ENCODE measurements around the gene PAX2.

The PAX2 gene

DNA sequence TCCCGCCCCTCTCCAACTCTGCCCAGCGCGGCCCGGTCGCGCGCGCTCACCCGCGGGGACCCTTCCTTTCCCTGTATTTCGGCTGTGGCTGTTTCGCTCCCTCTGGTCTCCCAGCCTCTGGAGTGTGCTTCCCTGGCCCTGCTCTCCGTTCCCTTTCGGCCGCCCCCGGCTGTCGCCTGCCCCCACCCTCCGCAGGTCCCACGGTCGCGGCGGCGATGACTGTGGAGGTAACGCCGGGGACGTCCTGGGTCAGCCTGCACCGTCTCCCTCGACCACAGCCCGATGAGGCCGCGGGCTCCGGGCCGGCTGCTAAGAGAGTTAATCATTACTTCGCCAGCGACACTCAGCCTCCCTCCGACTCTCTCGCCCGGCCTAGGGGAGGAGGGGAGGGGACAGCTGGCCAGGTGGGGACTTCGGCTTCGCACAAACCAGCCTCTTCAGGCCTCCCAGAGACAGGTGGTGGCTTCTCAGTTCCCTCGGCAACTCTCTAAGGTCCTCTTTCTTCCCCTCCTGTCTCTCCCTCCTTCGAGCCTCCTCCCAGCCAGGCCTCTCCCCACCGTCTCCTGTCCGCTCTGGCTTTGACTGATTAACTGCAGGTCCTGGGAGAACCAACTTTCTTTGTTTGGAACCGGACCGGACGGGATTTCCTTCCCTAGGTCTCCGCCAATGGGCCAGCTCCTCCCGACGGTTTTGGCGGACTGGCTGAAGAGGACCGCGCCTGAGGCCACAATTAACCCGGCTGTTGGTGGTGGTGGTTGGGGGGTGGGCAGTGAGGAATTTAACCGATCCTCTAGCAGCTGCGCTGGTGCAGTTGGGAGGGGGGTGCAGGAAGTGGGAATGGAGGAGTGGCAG, 5.6 kb upstream of the PAX2 start:
- no peak for DNase-seq (ENCODE audit: low spot score)

DNA sequence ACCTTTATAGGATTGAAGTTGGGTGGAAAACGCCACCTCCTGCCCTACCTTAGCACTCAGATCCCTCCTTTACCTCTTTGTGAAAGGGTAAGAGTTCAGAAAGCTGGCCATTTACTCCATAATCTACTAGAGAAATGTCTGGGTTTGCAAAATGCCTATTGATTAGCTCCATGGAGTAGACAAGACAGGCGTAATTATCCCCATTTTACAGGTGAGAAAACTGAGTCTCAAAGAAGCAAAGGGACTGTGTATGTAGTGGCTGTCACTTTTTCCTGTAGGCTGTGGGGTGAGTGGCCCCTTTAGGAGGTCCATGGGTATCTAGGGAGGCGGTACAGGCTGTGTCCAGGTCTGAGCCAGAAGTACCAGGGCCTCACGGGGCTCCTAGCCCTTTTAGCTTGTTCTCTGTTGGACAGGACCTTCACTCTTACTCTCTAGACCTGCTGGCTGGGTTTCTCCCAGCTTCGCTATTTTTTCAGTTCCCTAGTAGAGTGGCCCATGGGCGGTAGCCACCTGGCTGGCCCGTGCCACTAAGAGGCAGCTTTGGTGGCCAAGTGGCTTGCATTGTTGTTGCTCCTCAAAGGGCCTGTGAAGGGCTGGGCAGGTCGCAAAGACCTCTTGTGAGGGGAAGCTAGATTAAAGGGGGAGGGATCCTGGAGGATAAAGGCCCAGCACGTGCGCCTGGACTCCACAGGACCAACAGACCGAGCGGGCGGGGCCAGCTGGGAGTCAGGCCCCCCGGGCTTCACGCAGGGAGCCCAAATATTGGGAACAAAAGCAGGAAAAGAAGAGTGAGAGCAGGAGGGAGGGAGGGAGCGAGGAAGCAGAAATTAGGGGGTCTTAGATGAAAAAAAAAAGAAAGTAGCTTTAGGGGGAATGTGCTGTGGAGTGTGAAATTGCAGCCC, 4.7 kb upstream of the PAX2 start:
- no peak for DNase-seq (ENCODE audit: low spot score)

DNA sequence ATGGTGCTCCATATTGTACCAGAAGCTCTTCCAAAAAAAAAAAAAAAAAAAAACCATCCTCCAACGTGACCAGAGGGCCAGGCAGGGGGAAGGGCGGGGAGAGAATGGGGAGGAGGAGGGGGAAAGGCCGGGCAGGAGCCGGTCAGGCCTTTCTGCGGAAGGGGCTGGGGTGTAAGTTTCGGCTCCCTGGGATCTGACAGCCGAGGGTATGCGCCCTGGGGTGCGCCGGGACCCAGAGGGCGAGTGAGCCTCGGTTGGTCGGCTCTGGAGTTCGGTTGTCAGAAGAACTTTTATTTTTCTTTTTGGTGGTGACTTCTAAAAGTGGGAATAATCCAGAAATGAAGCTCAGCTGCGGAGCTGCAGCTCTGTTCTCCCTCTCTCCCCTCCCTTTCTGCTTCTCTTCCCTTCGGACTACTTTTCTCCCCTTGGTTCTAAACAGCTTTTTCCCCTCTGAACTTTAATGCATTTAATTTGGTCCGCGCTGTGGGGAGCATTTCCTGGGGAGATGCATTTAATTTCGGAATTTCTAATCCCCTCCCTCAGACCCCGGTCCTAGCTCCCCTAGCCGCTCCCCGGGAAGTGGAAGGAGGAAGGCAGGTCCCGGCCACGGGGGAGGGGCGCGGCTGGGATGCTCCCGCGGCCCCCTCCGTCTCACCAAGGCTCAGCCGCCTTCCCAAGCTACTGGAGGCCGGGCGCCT, 3.9 kb upstream of the PAX2 start:
- DNase-seq (ENCODE audit: low spot score) = no peak

DNA sequence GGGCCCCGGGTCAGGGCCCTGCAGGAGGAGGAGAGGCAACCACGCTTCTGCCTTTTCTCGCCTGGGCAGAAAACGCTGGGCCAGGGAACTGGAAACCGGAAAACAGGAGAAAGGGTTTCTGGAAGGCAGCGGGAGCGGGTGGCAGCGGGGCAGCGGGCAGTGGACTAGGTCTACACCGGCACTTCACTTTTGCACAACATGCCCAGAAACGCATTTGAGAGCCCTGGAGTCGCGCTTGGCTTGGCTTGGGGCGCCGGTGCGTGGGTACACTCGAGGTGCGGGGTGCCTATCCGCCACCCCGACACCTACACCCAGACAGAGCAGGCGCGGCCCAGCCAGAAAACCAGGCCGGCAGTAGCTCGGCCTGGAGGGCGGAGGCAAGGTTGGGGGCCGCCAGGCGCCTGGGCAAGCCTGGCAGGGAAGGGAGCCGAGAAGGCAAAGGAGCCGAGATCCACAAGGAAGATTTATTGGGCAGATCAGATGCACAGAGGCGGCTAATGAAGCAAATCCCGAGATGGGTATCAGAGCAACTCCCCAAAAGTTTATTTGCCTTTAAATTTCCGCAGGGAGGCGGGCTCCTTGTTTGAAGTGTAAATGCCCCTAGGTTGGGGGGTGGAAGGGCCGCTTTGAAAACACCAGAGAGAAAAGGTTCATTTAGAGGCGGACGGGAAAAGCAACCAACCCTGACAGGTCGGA, 3.2 kb upstream of the PAX2 start:
- DNase-seq (ENCODE audit: low spot score) = no peak

DNA sequence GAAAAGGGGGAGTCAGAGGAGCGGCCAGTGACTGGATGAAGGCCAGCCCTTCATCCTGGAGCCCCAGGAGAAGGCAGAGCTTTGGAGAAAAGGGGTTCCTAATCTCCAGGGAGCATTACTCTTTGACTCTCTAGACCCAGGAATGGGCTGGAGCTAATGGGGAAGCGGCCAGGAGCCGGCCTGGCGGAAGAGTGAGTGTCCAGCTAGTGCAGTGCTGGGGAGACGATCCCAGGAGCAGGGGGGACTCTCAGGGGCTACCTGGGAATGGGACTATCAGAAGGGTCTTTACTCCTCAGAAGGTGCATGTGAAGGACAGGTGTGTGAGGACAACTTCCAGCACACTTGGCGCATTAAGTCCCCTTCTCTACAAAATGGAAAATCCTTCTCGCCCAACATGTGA, 2.4 kb upstream of the PAX2 start:
- no peak for DNase-seq (ENCODE audit: low spot score)

DNA sequence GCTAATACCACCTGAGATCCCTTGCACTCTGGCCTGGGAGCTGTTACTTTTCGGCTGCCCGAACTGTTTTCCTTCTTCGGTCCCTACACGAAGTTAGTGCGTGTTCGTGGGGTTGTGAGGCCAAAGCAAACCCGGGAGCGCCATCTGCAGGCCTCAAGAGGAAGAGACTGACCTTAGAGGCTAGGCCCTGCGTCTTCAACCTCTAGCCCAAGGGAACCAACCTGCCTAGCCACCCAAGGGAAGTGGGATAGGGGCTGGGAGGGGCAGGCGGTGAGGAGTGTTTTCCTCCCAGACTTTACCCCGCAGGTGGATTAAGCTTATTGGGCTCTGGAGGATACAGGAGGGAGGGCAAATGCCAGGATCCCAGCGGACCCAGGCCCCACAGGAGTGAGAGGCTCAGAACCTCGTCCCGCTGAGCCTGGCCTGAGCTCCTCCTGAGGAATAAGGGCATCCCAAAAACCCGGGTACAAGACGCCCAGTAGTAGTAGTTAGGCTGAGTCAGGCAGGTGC, 1.7 kb upstream of the PAX2 start:
- peak; percentile 32 for DNase-seq (ENCODE audit: low spot score)

DNA sequence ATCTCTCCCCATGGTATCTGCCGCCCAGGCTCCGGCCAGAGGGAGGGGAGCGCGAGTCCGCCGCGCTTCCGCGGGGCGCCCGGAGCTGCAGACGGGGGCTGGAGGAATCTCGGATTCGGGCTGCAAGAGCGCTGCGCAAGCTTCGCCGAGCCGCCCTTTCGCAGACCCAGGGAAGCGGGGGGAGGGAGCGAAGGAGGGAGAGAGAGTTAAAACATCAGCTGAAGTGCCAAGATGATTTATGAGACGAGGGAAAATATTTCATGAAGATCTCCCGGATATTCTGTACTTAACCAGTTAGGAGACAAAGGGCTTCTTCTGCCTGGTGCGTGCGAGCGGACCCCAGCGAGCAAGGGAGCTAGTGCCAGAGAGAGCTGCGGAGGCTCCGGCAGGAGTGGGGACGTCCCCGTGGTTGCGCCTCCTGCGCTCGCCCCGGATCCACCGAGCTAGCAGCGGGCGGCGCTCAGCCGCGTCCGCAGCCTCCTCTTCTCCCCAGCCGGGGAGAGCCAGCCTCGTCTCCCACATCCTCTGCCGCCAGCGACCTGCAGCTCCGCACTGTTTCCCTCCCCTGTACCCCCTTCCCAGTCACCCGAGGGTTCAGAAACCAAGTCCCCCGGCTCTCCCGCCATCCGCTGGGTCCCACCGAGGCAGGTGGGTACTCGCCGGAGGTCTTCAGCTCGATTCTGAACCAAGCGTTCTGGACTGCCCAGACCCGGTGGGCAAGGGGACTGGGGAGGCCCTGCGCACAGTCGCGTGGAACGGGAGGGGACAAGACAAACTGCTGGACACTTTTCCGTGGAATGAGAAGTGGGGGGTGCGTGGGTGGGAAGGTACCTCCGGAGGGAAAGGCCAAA, 1.0 kb upstream of the PAX2 start:
- DNase-seq (ENCODE audit: low spot score) = no peak

DNA sequence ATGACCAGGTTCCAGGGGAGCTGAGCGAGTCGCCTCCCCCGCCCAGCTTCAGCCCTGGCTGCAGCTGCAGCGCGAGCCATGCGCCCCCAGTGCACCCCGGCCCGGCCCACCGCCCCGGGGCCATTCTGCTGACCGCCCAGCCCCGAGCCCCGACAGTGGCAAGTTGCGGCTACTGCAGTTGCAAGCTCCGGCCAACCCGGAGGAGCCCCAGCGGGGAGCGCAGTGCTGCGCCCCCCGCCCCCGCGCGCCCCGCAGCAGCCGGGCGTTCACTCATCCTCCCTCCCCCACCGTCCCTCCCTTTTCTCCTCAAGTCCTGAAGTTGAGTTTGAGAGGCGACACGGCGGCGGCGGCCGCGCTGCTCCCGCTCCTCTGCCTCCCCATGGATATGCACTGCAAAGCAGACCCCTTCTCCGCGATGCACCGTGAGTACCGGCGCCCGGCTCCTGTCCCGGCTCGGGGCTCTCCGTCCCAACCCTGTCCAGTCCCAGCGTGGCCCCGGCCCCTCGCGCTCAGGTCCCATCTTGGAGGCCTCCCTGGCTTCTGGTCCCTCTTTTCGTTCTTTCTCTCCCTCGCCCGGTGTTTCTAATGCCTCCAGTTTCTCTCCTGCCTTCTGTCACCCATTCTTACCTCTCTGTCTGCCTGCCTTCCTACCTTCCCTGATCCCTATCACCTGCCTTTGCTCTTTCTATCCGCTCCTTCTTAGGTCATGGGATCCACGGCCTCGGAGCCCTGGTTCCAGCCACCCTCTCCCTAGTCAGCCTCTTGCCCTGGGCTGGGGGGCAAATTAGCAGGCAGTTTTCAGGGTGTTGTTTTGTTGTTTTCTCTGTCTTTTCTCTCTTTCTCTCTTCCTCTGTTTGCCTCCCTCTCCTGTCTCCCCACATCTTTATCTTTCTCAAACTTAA, 751 bp downstream of the PAX2 start:
- DNase-seq (ENCODE audit: low spot score) = no peak

DNA sequence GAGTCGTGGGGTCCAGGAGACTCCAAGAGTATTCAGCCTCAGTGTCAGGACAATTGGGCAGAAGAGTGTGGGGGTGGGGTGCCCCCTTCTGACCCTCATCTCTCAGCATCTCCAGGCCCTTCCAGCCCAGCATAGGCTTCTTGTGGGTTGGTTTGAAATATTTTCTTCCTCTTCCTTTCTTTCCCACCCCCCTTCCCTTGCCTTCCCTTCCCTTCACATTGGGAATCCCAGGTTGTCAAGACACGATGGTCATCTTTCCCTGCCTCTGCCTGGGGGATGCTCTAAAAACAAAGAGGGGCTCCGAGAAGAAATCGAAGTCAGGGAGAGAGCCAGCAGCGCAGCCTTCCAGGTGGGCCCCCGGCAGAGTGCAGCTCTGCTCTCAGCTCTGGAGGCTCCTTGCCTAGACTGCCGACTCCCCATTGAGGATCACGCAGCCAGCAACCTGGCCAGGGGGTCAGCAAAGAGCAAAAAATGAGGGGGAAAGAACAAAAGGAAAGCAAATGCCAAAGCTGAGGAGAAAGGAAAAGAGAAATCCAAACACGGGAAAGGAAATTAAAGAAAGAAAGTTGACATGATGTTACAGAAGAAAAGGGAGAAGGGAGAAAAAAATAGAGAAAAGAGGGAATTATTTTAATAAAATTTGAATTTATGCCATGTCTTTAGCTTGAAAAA, 1.5 kb downstream of the PAX2 start:
- DNase-seq (ENCODE audit: low spot score) = no peak

DNA sequence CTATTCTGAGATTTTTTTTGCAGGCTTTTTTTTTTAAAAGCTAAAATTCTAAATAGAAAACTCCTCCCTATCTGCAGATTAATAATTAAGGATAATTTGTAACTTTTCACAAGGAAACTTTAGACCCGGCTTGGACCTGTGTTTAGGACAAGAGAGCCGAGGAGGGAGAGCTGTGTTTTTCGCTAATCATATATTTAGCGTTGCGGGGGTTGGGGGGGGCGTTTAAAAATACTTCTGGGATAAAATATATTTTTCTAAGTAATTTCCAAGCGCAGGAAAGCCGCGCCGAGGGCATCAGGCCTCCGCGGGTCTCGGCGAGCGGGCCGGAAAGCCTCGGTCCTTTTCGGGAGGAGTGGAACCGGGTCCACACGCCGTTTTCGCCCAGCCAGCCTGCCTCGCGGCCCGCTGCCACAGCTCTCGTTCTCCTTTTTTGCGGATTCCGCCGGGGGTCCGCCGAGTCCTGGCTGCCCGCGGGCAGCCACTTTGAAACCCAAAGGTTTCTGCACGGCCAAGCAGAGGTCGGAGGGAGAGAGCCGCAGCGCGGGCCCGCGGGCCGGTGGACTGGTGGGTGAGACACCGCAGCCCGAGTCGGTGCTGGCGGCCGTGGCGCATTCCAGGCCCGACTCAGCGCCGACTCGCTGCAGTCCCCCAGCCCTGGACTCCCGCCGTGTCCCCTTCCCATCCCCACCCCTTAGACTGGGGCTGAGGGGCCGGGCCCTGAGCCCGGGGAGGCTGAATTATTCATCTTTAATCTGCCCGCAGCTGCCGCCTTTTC, 2.3 kb downstream of the PAX2 start:
- DNase-seq (ENCODE audit: low spot score) = no peak

DNA sequence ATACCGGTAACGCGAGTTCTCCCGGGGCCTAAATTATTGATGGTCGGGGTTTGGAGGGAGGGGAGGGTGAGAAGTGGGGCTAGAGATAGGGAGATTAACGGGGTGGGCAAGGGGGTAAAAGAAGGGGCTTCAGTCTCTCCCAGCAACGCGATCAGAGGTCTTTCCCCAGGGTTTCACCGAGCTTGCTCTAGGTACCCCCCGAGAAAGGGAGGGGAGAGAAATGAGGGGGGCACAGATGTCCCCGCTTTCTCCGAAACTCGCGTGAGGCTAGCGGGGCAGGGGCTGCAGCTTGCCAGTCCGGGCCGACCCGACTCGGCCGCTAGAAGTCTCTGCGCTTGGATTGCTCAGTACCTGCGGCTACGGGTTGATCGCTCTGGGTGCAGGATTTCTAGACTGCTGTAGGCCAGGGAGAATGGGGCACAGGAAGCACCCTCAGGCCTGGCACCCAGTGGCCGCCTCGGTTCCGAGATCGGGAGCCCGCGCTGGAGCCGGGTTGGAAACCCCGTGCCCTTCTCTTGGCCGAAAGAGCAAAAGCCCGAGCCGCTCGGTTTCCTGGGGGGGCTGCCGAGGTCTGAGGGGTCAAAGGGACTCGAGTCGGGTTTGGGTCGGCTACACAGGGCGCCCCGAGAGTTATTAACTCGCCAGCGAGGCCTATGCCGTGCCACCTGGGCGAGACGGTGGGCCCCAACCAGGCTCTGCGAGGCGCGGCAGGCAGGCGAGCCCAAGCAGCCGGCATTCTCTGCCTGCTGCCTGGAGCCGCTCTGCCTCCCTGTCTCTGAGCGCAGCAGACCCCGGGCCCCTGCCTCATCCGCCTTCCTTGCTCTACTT, 3.1 kb downstream of the PAX2 start:
- no peak for DNase-seq (ENCODE audit: low spot score)

DNA sequence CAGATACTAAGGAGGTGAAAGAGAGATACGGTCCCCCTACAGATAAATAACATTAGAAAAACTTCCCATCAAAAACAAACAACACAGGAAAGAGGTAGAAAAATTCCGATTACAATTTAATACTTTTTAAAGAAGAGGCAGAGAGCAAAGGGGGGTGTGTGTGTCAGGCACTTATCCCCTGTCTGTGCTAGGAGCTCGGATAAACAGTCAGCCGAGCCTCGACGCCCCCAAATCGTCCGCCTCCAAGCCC, 3.6 kb downstream of the PAX2 start:
- no peak for DNase-seq (ENCODE audit: low spot score)

DNA sequence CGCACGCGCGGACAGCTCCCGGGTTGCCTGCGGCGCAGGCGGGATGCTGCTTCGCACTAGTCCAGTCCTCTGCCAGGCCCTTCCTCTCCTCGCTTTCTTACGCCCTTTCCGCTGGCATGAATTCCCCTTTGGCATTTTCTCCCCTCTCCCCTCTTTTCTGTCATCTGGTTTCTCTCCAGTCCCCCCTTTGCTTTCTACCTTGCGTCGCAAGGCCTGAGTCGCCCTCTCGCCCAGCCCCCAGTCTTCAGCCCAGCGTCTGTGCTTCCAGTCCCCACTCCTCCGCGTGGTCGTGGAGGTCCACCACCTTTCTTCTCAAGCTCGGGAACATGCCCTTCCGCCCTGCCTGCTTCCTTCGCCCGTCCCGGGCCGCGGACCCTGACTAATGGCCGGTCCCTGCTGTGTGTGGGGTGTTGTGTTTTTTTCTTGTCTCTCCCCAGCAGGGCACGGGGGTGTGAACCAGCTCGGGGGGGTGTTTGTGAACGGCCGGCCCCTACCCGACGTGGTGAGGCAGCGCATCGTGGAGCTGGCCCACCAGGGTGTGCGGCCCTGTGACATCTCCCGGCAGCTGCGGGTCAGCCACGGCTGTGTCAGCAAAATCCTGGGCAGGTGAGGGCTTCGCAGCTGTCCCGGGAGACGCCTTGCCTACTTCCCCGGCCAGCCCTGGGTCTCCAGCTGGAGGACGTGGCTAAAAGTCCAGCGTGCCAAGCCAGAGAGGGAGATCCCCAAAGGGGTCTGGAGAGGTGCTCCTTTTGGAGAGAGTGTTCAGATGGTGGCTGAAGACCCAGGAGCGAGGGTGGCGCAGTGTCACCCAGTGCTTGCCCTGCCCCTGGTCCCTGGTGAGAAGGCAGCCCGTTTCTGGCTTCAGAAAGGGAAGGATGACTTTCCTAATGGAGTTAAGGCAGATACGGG, 4.2 kb downstream of the PAX2 start:
- DNase-seq (ENCODE audit: low spot score) = no peak

DNA sequence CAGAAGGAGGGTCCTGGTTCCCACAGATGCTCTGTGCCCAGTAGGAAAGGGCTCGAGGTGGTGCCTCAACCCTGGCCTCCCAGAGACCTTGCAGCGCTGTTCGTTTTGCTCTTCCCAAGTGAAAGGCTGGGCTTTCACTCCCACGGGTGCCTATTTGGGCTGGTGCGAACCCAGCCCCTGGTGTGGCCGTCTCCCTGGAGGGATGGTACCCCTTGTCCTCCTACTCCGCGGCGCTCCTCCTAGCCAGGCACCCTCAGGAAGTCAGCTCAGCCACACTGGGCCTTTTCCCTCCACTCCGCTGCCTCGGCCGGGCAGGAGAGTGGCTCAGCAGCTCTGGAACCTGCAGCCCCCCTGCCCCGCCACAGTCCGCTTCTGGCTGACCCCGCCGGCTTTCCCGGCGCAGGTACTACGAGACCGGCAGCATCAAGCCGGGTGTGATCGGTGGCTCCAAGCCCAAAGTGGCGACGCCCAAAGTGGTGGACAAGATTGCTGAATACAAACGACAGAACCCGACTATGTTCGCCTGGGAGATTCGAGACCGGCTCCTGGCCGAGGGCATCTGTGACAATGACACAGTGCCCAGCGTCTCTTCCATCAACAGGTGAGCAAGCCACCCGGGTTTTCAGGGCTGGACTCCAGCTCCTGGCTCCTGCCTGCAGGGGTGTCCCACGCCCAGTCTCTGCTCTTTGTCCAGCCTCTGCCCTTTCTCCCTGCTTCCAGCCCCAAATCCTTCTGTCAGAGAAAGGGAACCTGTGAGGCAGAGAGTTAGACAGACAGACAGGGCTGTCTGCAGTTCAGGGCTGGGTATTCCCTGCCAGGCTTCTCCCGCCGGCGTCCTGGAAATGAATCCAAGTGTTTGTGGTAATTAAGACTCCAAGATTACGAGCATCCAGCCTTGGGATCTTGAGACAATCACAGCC, 5.2 kb downstream of the PAX2 start:
- no peak for DNase-seq (ENCODE audit: low spot score)

DNA sequence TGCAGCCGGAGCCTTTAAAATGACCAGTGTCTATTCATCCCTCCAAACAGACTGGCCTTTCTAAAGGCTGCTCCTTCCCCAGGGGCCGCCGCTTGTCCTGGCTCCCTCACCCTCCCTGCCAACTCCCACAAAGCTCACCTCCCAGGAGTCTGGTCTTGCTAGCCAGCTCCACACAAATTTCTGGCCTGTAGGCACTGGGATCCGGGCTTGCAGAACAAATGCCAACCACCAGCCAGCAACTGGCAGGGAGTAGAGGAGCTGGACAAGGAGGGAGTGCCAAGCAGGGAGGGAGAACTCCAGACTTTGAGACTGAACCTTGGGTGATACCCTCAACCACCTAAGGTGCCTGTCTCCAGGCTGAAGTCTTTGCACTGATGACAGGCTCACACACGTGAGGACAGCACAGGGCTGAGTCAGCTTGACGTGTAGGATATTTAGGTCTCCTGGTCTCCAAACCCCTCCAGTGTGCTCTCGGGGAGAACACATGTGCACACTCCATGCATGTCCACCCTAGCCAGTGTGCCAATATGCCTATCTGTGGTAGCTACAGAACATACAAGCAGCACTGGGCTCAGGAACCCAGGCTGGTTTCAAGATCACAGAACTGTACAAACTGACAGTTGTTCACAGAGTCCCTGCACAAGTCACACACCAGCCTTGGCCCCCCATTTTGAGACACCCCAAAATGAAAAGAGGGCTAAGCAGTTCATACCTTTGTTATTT, 6.0 kb downstream of the PAX2 start:
- DNase-seq (ENCODE audit: low spot score) = no peak

Measured in CD4-positive, alpha-beta T cell treated with Interleukin-15 for 4 hours (primary cell).